HEK293 (cell line): ENCODE measurements around the gene LRRC70.

ENCODE experiments used
- CTCF ChIA-PET: fragments of 350-600 bp; formaldehyde crosslinking; extraction: SDS; loops from one replicate; lab custom pipeline; 2021; ENCODE audit warnings: antibody characterized with exemption; lab: Yijun Ruan, JAX
- POLR2A ChIA-PET: fragments of 300-600 bp; formaldehyde crosslinking; extraction: SDS; loops from one replicate; lab custom pipeline; 2020; ENCODE audit warnings: antibody characterized with exemption, inconsistent platforms; lab: Yijun Ruan, JAX
- H3K27ac ChIP-seq: fragments of 200-500 bp; sonication (Bioruptor generic); 2 replicates; pipeline ENCODE4 v1.5.1; 2014; ENCODE audit warnings: low read depth, low read length, control low read depth, inconsistent platforms; ENCODE audit errors: extremely low read depth
- H3K36me3 ChIP-seq, 2 experiments: fragments of 200-500 bp in 1 of 2; sonication (Bioruptor generic) in 1 of 2; 1 replicate in 1 of 2; 2 replicates in 1 of 2; pipeline ENCODE4 v1.5.1; 2014 to 2017; ENCODE audit warnings: inconsistent platforms in 2 of 2, low read length in 2 of 2; ENCODE audit not compliant: control insufficient read depth in 2 of 2, insufficient read depth in 1 of 2
- H3K4me1 ChIP-seq: fragments of 200-500 bp; sonication (Bioruptor generic); 2 replicates; pipeline ENCODE4 v1.5.1; 2014; ENCODE audit warnings: mild to moderate bottlenecking, low read length, inconsistent platforms; ENCODE audit not compliant: control insufficient read depth, insufficient read depth
- H3K4me3 ChIP-seq: 2 replicates; pipeline ENCODE4 v1.5.1; 2011; ENCODE audit warnings: low read depth, mild to moderate bottlenecking, control low read depth, low read length, moderate library complexity
- H3K9me3 ChIP-seq: fragments of 200-500 bp; sonication (Bioruptor generic); 2 replicates; pipeline ENCODE4 v1.5.1; 2014; ENCODE audit warnings: low read depth, low read length, inconsistent platforms; ENCODE audit not compliant: control insufficient read depth, insufficient read depth
- GLI2 ChIP-seq: fragments of 450-650 bp; formaldehyde crosslinking; IDR thresholded peaks from 2 replicates; pipeline ENCODE4; 2017; ENCODE audit warnings: missing biosample characterization, missing genetic modification characterization, low read depth, borderline replicate concordance
- SCRT2 ChIP-seq: fragments of 450-650 bp; formaldehyde crosslinking; IDR thresholded peaks from 2 replicates; pipeline ENCODE4 v1.5.1; 2016; ENCODE audit warnings: missing biosample characterization, missing genetic modification characterization
- ZBTB1 ChIP-seq: fragments of 450-650 bp; formaldehyde crosslinking; IDR thresholded peaks from 2 replicates; pipeline ENCODE4 v1.5.1; 2016; ENCODE audit warnings: missing biosample characterization, missing genetic modification characterization
- ZBTB21 ChIP-seq: fragments of 450-650 bp; formaldehyde crosslinking; IDR thresholded peaks from 2 replicates; pipeline ENCODE4 v1.5.1; 2017; ENCODE audit warnings: missing biosample characterization, missing genetic modification characterization
- ZNF146 ChIP-seq: fragments of 450-650 bp; formaldehyde crosslinking; IDR thresholded peaks from 2 replicates; pipeline ENCODE4 v1.5.1; 2016; ENCODE audit warnings: missing biosample characterization, missing genetic modification characterization
- ZNF16 ChIP-seq: fragments of 450-650 bp; formaldehyde crosslinking; IDR thresholded peaks from 2 replicates; pipeline ENCODE4 v1.5.1; 2016; ENCODE audit warnings: low read depth, missing biosample characterization, missing genetic modification characterization
- ZNF2 ChIP-seq: fragments of 450-650 bp; formaldehyde crosslinking; IDR thresholded peaks from 2 replicates; pipeline ENCODE4 v1.5.1; 2016; ENCODE audit warnings: missing biosample characterization, missing genetic modification characterization
- ZNF350 ChIP-seq: fragments of 450-650 bp; formaldehyde crosslinking; IDR thresholded peaks from 2 replicates; pipeline ENCODE4 v1.5.0; 2017; ENCODE audit warnings: missing biosample characterization, mild to moderate bottlenecking, missing genetic modification characterization
- ZNF48 ChIP-seq: fragments of 450-650 bp; formaldehyde crosslinking; IDR thresholded peaks from 2 replicates; pipeline ENCODE4 v1.5.1; 2016; ENCODE audit warnings: missing biosample characterization, missing genetic modification characterization
- ZNF558 ChIP-seq: fragments of 450-650 bp; formaldehyde crosslinking; IDR thresholded peaks from 2 replicates; pipeline ENCODE4 v1.5.1; 2016; ENCODE audit warnings: missing biosample characterization, missing genetic modification characterization
- ZNF596 ChIP-seq: fragments of 450-650 bp; IDR thresholded peaks from 2 replicates; pipeline ENCODE4 v1.5.0; 2018; ENCODE audit warnings: missing biosample characterization, mild to moderate bottlenecking, missing genetic modification characterization, moderate library complexity
- ZNF677 ChIP-seq: fragments of 450-650 bp; IDR thresholded peaks from 2 replicates; pipeline ENCODE4 v1.5.0; 2018; ENCODE audit warnings: missing biosample characterization, mild to moderate bottlenecking, missing genetic modification characterization, moderate library complexity
- ZSCAN16 ChIP-seq: fragments of 450-650 bp; formaldehyde crosslinking; IDR thresholded peaks from 2 replicates; pipeline ENCODE4 v1.5.1; 2016; ENCODE audit warnings: missing biosample characterization, missing genetic modification characterization
- TF ChIP-seq, protein P1 (sequence below): fragments of 450-650 bp; formaldehyde crosslinking; optimal IDR thresholded peaks from 2 replicates; pipeline ENCODE3; 2016; ENCODE audit warnings: missing biosample characterization, mild to moderate bottlenecking, missing genetic modification characterization
- TF ChIP-seq, protein P2 (sequence below): fragments of 450-650 bp; formaldehyde crosslinking; IDR thresholded peaks from 2 replicates; pipeline ENCODE4 v1.5.1; 2016; ENCODE audit warnings: missing biosample characterization, missing genetic modification characterization, borderline replicate concordance
- TF ChIP-seq, protein P3 (sequence below): fragments of 450-650 bp; formaldehyde crosslinking; IDR thresholded peaks from 2 replicates; pipeline ENCODE4 v1.5.1; 2016; ENCODE audit warnings: missing biosample characterization, missing genetic modification characterization
- TF ChIP-seq, protein P4 (sequence below): fragments of 450-650 bp; formaldehyde crosslinking; IDR thresholded peaks from 2 replicates; pipeline ENCODE4 v1.5.1; 2016; ENCODE audit warnings: missing biosample characterization, missing genetic modification characterization, low read depth
- TF ChIP-seq, protein P5 (sequence below): fragments of 450-650 bp; formaldehyde crosslinking; IDR thresholded peaks from 2 replicates; pipeline ENCODE4 v1.5.1; 2016; ENCODE audit warnings: missing biosample characterization, missing genetic modification characterization, borderline replicate concordance

LRRC70 gene

DNA sequence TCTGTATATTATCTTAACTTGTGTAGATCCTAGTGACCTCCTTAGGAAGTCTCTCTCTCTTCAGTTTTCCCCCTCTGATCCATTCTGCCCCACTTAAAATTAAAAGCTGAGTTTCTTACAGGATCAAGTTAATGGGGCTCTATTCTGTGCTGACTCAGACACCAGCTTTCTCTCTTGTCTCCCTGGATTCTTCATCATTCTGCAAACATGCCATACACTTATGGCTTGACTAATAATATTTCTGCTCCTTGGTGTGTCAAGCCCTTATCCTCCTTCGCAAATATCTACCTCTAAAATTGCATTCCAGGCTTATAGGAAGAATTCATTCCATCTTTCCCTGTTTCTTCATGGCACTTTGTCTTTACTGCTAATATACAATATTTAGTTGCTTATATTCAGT, 18.1 kb downstream of the LRRC70 start:
- TF ChIP-seq ZNF146 (tag by site-specific recombination), result no peak
- no peak for TF ChIP-seq ZNF2 (tag by site-specific recombination)
- no peak for TF ChIP-seq ZNF558 (tag by site-specific recombination)
- TF ChIP-seq ZBTB21 (tag by site-specific recombination), result no peak
- TF ChIP-seq ZNF16 (tag by site-specific recombination), result no peak
- no peak for TF ChIP-seq ZNF350 (tag by site-specific recombination)
- no peak for TF ChIP-seq ZNF677 (tag by site-specific recombination)
- TF ChIP-seq, protein P1, sequence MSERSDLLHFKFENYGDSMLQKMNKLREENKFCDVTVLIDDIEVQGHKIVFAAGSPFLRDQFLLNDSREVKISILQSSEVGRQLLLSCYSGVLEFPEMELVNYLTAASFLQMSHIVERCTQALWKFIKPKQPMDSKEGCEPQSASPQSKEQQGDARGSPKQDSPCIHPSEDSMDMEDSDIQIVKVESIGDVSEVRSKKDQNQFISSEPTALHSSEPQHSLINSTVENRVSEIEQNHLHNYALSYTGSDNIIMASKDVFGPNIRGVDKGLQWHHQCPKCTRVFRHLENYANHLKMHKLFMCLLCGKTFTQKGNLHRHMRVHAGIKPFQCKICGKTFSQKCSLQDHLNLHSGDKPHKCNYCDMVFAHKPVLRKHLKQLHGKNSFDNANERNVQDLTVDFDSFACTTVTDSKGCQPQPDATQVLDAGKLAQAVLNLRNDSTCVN (tag by site-specific recombination), result no peak
- TF ChIP-seq ZBTB1 (tag by site-specific recombination), result no peak
- TF ChIP-seq ZNF48 (tag by site-specific recombination), result no peak
- TF ChIP-seq, protein P2, sequence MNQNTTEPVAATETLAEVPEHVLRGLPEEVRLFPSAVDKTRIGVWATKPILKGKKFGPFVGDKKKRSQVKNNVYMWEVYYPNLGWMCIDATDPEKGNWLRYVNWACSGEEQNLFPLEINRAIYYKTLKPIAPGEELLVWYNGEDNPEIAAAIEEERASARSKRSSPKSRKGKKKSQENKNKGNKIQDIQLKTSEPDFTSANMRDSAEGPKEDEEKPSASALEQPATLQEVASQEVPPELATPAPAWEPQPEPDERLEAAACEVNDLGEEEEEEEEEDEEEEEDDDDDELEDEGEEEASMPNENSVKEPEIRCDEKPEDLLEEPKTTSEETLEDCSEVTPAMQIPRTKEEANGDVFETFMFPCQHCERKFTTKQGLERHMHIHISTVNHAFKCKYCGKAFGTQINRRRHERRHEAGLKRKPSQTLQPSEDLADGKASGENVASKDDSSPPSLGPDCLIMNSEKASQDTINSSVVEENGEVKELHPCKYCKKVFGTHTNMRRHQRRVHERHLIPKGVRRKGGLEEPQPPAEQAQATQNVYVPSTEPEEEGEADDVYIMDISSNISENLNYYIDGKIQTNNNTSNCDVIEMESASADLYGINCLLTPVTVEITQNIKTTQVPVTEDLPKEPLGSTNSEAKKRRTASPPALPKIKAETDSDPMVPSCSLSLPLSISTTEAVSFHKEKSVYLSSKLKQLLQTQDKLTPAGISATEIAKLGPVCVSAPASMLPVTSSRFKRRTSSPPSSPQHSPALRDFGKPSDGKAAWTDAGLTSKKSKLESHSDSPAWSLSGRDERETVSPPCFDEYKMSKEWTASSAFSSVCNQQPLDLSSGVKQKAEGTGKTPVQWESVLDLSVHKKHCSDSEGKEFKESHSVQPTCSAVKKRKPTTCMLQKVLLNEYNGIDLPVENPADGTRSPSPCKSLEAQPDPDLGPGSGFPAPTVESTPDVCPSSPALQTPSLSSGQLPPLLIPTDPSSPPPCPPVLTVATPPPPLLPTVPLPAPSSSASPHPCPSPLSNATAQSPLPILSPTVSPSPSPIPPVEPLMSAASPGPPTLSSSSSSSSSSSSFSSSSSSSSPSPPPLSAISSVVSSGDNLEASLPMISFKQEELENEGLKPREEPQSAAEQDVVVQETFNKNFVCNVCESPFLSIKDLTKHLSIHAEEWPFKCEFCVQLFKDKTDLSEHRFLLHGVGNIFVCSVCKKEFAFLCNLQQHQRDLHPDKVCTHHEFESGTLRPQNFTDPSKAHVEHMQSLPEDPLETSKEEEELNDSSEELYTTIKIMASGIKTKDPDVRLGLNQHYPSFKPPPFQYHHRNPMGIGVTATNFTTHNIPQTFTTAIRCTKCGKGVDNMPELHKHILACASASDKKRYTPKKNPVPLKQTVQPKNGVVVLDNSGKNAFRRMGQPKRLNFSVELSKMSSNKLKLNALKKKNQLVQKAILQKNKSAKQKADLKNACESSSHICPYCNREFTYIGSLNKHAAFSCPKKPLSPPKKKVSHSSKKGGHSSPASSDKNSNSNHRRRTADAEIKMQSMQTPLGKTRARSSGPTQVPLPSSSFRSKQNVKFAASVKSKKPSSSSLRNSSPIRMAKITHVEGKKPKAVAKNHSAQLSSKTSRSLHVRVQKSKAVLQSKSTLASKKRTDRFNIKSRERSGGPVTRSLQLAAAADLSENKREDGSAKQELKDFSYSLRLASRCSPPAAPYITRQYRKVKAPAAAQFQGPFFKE (tag by site-specific recombination), result no peak
- TF ChIP-seq, all 188 proteins: peak for 0
- Histone ChIP-seq H3K36me3 (peaks cover 2 to 13% of the 10 kb centered on the region in 2 experiments), H3K4me1 (no peaks in the 10 kb centered on the region), H3K9me3 (no peaks in the 10 kb centered on the region), H3K27ac (no peak overlapping the region), H3K4me3 (no peak overlapping the region)
- ChIA-PET CTCF (no interaction called here), POLR2A (no interaction called here)

DNA sequence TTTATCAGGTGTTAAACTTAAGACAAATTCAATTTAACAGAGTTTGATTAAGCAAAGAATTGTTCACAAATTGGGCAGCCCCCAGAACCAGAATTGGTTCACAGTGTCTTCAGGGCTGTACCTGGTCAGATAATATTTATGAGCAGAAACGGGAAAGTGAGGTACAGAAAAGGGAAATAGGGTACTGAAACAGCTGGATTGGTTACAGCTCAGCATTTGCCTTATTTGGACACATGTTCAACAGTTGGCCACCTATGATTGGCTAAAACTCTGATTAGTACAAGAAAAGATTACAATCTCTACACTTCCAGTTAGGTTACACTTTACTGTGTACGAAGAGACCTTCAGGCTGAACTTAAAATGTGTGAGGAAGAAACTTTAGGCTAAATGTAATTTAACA, 18.7 kb downstream of the LRRC70 start:
- Histone ChIP-seq H3K27ac (no peak overlapping the region), H3K9me3 (no peaks in the 10 kb centered on the region), H3K36me3 (peaks cover 0 to 7% of the 10 kb centered on the region in 2 experiments; a peak in 1 of 3 replicates), H3K4me3 (no peak overlapping the region), H3K4me1 (no peaks in the 10 kb centered on the region)
- no peak for TF ChIP-seq GLI2 (tag by site-specific recombination)
- no peak for TF ChIP-seq ZNF596 (tag by site-specific recombination)
- TF ChIP-seq, protein P3, sequence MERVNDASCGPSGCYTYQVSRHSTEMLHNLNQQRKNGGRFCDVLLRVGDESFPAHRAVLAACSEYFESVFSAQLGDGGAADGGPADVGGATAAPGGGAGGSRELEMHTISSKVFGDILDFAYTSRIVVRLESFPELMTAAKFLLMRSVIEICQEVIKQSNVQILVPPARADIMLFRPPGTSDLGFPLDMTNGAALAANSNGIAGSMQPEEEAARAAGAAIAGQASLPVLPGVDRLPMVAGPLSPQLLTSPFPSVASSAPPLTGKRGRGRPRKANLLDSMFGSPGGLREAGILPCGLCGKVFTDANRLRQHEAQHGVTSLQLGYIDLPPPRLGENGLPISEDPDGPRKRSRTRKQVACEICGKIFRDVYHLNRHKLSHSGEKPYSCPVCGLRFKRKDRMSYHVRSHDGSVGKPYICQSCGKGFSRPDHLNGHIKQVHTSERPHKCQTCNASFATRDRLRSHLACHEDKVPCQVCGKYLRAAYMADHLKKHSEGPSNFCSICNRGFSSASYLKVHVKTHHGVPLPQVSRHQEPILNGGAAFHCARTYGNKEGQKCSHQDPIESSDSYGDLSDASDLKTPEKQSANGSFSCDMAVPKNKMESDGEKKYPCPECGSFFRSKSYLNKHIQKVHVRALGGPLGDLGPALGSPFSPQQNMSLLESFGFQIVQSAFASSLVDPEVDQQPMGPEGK, result no peak
- TF ChIP-seq, protein P4, sequence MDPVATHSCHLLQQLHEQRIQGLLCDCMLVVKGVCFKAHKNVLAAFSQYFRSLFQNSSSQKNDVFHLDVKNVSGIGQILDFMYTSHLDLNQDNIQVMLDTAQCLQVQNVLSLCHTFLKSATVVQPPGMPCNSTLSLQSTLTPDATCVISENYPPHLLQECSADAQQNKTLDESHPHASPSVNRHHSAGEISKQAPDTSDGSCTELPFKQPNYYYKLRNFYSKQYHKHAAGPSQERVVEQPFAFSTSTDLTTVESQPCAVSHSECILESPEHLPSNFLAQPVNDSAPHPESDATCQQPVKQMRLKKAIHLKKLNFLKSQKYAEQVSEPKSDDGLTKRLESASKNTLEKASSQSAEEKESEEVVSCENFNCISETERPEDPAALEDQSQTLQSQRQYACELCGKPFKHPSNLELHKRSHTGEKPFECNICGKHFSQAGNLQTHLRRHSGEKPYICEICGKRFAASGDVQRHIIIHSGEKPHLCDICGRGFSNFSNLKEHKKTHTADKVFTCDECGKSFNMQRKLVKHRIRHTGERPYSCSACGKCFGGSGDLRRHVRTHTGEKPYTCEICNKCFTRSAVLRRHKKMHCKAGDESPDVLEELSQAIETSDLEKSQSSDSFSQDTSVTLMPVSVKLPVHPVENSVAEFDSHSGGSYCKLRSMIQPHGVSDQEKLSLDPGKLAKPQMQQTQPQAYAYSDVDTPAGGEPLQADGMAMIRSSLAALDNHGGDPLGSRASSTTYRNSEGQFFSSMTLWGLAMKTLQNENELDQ (tag by site-specific recombination), result no peak
- TF ChIP-seq, protein P5, sequence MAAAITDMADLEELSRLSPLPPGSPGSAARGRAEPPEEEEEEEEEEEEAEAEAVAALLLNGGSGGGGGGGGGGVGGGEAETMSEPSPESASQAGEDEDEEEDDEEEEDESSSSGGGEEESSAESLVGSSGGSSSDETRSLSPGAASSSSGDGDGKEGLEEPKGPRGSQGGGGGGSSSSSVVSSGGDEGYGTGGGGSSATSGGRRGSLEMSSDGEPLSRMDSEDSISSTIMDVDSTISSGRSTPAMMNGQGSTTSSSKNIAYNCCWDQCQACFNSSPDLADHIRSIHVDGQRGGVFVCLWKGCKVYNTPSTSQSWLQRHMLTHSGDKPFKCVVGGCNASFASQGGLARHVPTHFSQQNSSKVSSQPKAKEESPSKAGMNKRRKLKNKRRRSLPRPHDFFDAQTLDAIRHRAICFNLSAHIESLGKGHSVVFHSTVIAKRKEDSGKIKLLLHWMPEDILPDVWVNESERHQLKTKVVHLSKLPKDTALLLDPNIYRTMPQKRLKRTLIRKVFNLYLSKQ, result no peak
- no peak for TF ChIP-seq ZSCAN16 (tag by site-specific recombination)
- TF ChIP-seq SCRT2 (tag by site-specific recombination), result peak; percentile 24; the same call in 1 of the 2 replicates
- CTCF ChIA-PET, result no interaction called here
- POLR2A ChIA-PET, result no interaction called here
